GM18907 (cell line): ENCODE results near the gene HTT-AS.
"Not testable (repeated sequence)": the region's sequence is repeated elsewhere in the genome, so short reads cannot be mapped to it uniquely, and the experiment has no call there.

Experiments used
- ATAC-seq: cut with Tn5 transposase; IDR thresholded peaks from one replicate; pipeline ENCODE4 v1.9.1; 2021; ENCODE audit warnings: mild to moderate bottlenecking, moderate library complexity; ENCODE audit not compliant: unreplicated experiment

Gene HTT-AS

DNA sequence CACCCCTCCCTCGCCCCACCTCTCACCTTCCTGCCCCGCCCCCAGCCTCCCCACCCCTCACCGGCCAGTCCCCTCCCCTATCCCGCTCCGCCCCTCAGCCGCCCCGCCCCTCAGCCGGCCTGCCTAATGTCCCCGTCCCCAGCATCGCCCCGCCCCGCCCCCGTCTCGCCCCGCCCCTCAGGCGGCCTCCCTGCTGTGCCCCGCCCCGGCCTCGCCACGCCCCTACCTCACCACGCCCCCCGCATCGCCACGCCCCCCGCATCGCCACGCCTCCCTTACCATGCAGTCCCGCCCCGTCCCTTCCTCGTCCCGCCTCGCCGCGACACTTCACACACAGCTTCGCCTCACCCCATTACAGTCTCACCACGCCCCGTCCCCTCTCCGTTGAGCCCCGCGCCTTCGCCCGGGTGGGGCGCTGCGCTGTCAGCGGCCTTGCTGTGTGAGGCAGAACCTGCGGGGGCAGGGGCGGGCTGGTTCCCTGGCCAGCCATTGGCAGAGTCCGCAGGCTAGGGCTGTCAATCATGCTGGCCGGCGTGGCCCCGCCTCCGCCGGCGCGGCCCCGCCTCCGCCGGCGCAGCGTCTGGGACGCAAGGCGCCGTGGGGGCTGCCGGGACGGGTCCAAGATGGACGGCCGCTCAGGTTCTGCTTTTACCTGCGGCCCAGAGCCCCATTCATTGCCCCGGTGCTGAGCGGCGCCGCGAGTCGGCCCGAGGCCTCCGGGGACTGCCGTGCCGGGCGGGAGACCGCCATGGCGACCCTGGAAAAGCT lies at the start of gene HTT-AS, which contains the start of gene HTT:
Gene HTT-AS, minus strand, starts transcription at position 461 of the 768 bp plus-strand sequence.
Gene HTT, plus strand, starts transcription at position 604 of the 768 bp plus-strand sequence. Its CDS starts 145 bp downstream, at position 749.
- ATAC-seq: peak; percentile 76

DNA sequence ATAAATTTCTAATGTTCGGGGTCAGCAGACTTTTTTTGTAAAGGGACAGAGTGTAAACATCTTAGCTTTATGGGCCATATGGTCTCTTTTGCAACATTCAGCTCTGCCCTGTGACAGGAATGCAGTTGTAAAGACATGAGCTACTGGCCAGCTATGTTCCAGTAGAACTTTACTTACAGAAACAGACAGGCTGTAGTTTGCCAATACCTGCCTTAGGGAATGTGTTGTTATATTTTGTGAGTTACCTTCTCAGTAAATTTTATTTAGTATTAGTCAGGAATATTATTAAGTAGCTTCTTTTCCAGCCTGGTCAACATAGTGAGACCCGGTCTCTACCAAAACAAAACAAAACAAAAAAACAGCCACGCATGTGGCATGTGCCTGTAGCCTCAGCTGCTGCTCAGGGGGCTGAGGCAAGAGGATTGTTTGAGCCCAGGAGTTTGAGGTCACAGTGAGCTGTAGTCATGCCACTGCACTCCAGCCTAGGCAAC lies 48.9 kb upstream of the HTT-AS start:
- ATAC-seq: no peak

DNA sequence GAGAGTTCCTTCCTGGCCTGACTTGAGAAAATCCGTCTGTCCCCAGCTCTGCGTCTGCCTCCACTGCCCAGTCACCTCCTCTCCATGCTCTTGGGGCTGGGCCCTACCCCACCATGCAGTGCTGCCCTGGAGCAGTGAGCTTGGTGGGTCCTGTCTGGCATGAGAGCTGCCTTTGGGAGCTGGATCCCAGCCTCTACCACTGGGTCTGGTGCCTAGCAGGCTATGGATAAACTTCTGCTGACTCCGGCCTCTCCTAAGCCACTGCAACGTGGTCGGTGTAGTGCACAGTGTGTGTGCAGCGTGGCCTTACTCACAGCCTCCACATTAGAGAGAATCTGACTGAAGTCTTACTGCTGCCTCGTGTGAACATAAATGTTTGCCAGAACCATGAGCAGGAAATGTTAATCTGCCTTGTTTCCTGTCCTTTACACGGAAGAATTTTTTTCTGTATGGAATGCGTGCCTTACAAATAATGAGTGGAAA lies 47.8 kb upstream of the HTT-AS start:
- no peak for ATAC-seq

DNA sequence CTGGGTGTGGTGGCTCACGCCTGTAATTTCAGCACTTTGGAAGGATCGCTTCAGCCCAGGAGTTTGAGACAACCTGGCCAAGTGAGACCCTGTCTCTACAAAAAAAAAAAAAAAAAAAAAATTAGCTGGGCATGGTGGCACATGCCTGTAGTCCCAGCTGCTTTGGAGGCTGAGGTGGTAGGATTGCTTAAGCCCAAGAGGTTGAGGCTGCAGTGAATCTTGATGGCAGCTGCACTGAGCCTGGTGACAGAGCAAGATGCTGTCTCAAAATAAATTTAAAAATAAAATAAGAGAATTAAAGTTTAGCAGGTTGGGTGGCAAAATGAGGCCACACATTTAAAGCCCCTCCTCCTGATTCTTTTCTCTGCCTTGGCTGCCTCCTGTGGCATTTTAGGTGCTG lies 47.3 kb upstream of the HTT-AS start:
- no peak for ATAC-seq

DNA sequence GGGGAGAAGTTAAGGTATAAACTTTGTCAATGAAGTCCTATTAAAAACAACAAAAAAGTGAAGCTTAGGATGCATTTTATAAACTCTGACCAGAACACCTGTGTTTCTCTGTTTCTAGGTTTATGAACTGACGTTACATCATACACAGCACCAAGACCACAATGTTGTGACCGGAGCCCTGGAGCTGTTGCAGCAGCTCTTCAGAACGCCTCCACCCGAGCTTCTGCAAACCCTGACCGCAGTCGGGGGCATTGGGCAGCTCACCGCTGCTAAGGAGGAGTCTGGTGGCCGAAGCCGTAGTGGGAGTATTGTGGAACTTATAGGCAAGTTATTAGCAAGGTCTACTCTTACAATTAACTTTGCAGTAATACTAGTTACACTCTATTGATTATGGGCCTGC lies 46.8 kb upstream of the HTT-AS start:
- ATAC-seq: no peak

DNA sequence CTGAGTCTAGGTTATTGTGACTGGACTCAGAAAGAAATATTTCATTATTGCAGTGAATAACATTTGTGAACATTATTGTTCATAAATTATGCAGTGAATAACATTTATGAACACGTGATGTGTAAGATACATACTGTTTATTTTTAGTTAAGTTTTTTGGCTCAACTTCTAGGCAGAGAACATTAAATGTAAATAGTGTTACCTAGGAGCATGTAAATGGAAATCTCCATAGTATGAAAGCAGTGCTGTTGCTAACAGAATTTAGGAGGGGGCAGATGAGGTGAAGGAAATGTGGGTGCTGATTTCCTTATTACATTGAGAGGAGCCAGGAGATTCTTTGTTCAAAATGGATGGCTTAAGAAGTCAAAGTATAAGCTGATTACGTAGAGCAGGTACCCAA lies 45.1 kb upstream of the HTT-AS start:
- ATAC-seq: no peak

DNA sequence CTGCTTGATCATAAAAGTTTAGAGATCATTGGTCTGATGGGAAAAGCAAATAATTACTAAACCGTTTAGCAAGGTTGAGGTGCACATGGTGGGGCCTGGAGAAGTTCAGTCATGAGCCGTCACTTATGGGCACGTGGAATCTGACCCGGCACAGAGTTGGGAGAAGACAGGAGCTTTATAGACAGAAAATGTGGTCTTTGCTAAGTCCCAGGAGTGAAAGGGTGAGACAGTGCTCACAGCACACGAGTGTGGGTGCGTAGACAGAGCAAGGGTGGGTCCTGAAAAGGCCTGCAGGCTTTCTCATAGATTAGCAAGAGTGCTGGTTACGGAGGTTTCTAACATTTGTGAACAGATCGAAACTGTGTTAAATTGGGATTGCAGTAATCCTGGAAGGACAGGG lies 44.0 kb upstream of the HTT-AS start:
- no peak for ATAC-seq

DNA sequence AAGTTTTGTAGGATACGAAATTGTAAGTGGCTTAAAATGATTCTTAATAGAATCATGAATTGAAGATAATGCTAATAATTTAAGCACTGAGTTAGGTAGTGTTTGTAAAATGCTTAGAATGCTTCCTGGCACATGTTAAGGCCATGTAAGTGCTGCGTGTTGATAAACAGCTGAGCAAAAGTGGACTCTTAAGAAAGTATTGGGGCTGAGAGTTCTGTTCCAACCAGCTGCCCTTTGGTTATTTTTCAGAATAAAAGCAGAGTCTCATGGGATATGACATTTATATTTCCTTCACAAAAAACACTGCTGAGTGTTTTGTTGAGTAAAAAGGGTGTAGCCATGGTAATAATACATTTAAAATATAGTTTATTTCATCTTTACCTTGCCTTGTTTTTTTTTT lies 42.6 kb upstream of the HTT-AS start:
- ATAC-seq: no peak

DNA sequence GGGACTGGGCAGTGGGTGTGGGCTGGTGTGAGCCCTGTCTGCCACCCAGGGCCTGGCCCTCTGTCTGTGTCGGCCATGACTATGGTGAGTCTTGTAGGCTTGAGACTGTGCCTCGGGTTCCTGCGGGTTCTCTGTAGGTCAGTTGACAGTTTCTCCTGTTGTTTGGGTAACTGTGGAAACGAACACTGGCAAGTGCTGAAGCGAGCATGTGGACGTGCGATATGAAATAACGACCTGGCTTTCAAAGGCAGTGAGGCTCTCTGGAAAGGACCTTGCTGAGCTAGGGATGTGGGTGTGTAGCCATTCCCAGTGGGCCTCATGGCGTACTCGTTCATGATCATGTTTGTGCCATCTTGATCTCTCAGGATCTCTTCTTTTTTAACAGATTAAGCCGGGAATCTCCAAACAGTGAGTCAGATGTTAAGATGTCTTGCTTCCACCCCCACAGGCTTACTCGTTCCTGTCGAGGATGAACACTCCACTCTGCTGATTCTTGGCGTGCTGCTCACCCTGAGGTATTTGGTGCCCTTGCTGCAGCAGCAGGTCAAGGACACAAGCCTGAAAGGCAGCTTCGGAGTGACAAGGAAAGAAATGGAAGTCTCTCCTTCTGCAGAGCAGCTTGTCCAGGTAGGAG lies 41.4 kb upstream of the HTT-AS start:
- no peak for ATAC-seq

DNA sequence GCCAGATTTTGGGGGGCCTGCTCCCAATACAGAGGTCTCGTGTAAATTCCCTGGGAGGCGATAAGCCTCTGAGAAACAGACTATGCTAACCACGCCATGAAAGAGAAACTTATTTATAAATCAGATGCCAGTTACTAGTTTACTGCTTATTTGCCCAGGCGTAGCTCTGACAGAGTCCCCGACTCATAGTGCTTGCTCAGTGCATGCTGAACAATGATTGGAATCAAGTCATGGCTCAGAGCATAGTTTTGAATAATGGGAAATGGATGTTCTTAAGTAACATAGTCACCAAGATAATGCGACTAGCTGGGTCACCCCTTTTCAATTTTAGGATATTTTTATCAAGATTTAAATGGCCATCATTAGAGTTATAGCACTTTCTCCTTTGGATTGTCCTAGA lies 40.0 kb upstream of the HTT-AS start:
- no peak for ATAC-seq

DNA sequence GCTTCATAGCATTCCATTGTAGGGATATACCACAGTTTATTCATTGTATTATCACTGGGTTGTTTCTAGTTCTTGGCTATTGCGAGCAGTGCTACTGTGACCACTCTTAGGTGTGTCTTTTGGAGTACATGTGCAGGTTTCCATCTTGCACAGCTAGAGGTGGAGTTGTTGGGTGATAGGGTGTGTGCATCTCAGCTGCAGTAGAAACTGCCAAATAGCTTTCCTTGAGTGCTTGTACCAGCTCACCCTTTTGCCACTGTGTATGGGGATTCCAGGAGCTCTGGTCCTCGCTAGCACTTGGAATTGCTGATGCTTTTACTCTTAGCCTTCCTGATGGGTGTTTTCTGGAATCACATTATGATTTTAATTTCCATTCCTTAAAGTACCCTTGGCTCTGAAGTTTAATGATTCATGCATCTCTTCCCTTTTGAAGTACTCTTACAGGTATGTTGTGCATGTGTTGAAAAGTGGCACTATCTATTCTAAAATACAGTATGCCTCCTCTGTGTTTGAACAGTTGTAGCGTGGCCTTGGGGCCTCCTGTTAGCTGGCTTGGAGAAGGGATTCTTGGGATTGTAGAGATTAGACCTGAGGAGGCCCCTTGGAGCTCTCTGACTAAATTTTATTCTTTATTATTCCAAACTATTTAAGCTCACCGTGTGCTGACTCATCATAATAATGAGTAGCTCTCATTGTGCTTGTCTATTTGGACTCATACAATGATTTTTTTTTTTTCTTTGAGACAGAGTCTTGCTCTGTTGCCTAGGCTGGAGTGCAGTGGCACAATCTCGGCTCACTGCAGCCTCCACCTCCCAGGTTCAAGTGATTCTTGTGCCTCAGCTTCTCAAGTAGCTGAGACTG lies 38.5 kb upstream of the HTT-AS start:
- no peak for ATAC-seq

DNA sequence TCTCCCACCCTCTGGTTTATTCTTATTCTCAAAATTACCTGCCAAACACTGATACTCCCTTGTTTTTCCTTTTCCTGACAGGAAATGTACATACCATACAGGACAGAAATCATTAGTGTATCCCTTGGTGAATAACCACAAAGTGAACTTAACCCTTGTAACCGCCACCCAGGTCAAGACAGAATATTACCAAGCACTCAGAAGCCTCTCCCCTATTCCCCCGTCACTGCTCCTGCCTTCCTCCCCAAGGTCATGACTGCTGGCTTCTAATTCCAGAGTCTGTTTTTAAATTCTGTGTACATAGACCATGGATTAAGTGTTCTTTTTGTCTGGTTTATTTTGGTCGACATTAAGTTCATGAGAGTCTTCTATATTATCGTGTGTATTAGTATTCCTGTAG lies 37.9 kb upstream of the HTT-AS start:
- ATAC-seq: no peak

DNA sequence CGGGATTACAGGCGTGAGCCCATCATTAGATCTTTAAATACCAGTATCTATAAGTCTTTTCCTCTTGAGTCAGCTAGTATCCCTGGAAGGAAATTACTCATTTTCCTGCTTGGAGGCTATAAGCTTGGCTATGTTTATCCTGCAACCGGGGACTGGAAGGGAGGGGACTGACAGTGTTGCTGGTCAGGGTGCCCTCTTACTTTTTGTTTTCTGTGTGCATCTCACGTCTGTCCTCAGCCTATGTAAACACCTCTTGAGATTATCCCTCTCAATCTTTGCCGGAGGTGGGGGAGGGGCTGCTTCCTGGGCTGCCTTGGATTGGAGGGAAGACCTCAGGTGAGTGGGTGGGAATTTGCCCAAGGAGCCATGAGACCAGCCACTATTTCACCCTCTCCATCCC lies 37.1 kb upstream of the HTT-AS start:
- ATAC-seq: no peak

DNA sequence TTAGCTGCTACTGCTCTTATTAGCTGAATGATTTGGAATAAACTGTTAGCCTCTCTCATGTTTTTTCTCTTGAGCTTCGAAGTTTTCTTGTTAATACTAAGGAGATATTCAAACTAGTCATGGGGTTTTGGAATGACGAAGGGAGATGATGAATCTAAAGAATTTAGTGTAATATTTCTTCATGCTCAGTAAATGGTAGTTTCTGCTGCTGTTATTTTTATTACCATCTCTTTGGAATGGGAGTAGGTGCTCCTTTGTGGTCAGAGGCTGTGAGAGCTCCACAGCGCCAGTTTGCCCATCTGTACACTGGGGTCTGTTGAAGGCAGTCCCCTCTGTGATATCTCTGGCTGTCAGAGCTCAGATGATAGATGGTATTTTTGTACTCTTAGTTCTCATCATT lies 33.9 kb upstream of the HTT-AS start:
- ATAC-seq: no peak

DNA sequence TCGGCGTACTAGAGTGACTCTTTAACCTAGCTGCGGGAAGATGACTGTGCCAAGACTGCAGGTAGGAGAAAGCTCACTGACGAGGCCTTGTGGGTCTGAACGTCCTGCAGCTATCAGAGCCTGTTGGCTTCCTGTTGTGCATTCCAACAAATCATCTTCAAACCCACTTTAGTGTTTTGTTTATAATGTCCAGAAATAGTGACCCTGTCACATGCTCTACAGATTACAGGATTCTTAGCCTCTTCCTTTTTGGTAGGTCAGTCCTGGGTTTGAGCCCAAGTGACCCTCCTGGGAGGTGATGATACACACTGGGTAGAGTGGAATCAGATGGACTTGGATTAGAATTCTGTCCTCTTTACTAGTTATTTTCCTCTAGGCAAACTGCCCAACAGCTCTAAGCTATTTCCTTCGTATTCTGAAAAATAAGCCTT lies 33.4 kb upstream of the HTT-AS start:
- ATAC-seq: no peak

DNA sequence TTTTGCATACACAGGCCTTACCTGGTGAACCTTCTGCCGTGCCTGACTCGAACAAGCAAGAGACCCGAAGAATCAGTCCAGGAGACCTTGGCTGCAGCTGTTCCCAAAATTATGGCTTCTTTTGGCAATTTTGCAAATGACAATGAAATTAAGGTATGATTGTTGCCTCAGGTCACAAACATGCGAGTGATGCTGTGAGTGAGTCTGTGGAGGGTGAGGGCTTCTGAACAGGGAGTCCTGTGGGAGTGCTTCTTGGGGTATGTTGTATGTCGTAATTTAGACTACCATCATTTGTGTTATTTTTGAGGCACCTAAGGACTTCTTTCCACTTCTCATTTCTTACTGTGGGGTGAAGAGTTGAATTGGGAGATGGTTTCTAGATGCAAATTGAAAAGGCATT lies 32.9 kb upstream of the HTT-AS start:
- ATAC-seq: no peak

DNA sequence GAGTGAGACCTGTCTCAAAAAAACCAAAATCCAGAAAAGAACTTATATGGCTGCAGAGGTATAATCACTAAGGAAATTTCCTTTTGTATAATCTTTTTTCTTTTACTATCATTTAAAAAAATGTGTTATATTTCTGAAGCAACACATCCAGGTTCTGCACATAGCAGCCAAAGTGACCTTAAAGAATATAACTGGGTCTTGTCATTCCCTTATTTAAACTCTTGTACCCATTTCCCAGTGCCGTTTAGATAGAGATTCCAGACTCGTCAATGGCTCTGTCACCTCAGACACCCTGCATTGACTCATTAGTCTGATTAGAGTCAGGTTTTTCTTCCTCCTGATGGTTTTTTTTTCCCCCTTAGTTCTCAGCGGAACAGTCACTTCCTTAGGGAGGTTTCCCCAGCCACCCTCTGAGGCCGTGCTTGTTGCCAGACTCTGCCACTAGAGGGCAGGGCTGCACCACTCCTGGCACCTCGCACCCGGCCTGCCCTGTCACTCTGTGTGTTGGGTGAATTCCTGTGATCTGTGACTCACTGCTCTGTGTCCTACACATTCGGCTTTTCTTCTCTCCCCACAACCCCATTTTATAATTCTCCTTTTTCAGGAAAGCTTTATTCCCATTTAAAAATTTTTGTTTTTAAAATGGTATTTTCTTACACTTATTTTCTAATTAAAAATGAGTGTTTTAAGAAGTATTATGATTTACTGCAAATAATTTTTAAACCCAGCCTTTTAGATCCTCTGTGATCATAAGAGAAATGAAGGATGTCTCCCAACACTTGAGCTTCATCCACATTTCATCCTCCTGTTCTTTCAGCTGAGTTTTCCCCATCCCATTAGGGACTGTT lies 32.2 kb upstream of the HTT-AS start:
- peak; percentile 91 for ATAC-seq

DNA sequence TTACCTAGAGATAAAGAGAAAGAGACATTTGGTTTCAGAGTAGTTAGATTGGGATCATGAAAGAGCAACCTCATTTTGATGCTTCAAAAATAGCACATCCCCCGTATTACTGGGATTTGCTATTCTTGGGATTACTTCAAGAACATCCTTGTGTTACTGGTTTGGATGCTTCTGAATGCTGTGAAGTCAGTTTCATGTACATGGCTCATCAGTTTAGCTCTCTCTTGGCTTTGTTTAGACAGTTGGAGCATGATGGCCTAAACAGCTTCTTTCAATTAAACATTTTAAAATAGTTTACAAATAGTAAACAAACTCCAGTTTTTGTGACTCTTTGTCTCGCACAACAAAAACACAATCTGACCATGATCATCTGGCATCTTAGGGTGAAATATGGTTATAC lies 24.0 kb upstream of the HTT-AS start:
- ATAC-seq: no peak

DNA sequence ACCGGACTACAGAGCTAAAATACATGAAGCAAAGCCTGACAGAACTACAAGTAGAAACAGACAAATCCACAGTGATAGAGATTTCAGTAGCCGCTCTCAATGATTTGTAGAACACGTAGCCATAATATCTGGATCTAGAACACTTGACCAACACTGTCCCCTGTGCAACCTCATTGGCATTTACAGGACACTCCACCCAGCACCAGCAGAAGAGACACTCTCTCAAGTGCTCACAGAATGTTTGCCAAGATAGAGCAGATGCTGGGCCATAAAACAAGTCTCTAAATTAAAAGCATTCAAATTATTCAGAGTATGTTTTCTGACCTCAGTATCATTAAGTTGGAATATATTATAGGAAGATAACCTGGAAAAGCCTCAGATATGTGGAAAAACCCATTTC lies 21.9 kb upstream of the HTT-AS start:
- ATAC-seq: no peak

DNA sequence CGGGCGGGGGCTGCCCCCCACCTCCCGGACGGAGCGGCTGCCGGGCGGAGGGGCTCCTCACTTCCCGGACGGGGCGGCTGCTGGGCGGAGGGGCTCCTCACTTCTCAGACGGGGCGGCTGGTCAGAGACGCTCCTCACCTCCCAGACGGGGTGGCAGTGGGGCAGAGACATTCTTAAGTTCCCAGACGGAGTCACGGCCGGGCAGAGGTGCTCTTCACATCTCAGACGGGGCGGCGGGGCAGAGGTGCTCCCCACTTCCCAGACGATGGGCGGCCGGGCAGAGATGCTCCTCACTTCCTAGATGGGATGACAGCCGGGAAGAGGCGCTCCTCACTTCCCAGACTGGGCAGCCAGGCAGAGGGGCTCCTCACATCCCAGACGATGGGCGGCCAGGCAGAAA lies 20.4 kb upstream of the HTT-AS start:
- not testable (repeated sequence) for ATAC-seq
